Choroid plexus epithelial cell (primary cell): ENCODE results near the gene NR0B1.
A peak's percentile ranks its signal among the peaks of the same experiment; 100 is the strongest.

Experiments
- DNase-seq: peaks from one replicate; pipeline ENCODE4 v3.0.0-alpha.2; 2010; ENCODE audit warnings: low read depth
- H3K4me3 ChIP-seq: 2 replicates; pipeline ENCODE4 v1.5.1; 2011; ENCODE audit warnings: low read depth, mild to moderate bottlenecking, control low read depth, low read length, moderate library complexity
- CTCF ChIP-seq: conservative IDR thresholded peaks from 2 replicates; pipeline ENCODE4 v1.5.1; 2011; ENCODE audit warnings: low read depth, mild to moderate bottlenecking, control low read depth, inconsistent platforms, low read length, moderate library complexity

Gene NR0B1

GRCh38 chrX:30312858-30313257 is 3.7 kb upstream of the NR0B1 start:
- DNase-seq, result no peak
- no peak for TF ChIP-seq CTCF
- H3K4me3 ChIP-seq, result no peak overlapping the region

GRCh38 chrX:30310429-30311206 is 1.4 kb upstream of the NR0B1 start:
- TF ChIP-seq CTCF, result no peak
- H3K4me3 ChIP-seq, result no peak overlapping the region
- no peak for DNase-seq

GRCh38 chrX:30308263-30309138 is 689 bp downstream of the NR0B1 start:
- DNase-seq, result peak; percentile 18
- peak; percentile 33 for TF ChIP-seq CTCF
- peak overlapping the region; percentile 5 for H3K4me3 ChIP-seq

GRCh38 chrX:30307466-30307865 is 1.7 kb downstream of the NR0B1 start:
- no peak for DNase-seq
- TF ChIP-seq CTCF, result no peak
- no peak overlapping the region for H3K4me3 ChIP-seq

- H3K4me3 ChIP-seq, result no peak overlapping the region
- no peak for DNase-seq
- no peak for TF ChIP-seq CTCF
These were observed 4.3 kb downstream of the NR0B1 start for GRCh38 chrX:30304866-30305265.

GRCh38 chrX:30302956-30303355 is 6.2 kb downstream of the NR0B1 start:
- no peak for TF ChIP-seq CTCF
- no peak overlapping the region for H3K4me3 ChIP-seq
- DNase-seq, result no peak

GRCh38 chrX:30301963-30302362 is 7.2 kb downstream of the NR0B1 start:
- DNase-seq, result peak; percentile 54
- TF ChIP-seq CTCF, result no peak
- H3K4me3 ChIP-seq, result no peak overlapping the region
